LNCaP clone FGC (cell line): ENCODE measurements around the gene PRKD3.

Experiments used
- DNase-seq: peaks from one replicate; pipeline ENCODE4 v3.0.0-alpha.2; 2011; ENCODE audit warnings: low read depth
- H3K4me3 ChIP-seq: 2 replicates; pipeline ENCODE4 v1.5.1; 2011; ENCODE audit warnings: mild to moderate bottlenecking, low read depth, low read length, control low read depth
- CTCF ChIP-seq: IDR thresholded peaks from 2 replicates; pipeline ENCODE4 v1.5.1; 2012; ENCODE audit warnings: mild to moderate bottlenecking; ENCODE audit not compliant: control insufficient read depth, insufficient read depth; ENCODE audit errors: extremely low read depth

PRKD3 gene

GRCh38 chr2:37317746-37318145 lies 6.9 kb downstream of the PRKD3 start:
- no peak for TF ChIP-seq CTCF
- H3K4me3 ChIP-seq = no peak overlapping the region

GRCh38 chr2:37316181-37316580 lies 8.5 kb downstream of the PRKD3 start:
- TF ChIP-seq CTCF = no peak
- no peak for DNase-seq

More at GRCh38 chr2:37317746-37318145, 6.9 kb downstream of the PRKD3 start:
- no peak for DNase-seq

GRCh38 chr2:37315364-37315763 lies 9.3 kb downstream of the PRKD3 start:
- TF ChIP-seq CTCF = no peak
- no peak for DNase-seq
- H3K4me3 ChIP-seq = no peak overlapping the region

More at GRCh38 chr2:37316181-37316580, 8.5 kb downstream of the PRKD3 start:
- H3K4me3 ChIP-seq = no peak overlapping the region

GRCh38 chr2:37307500-37307899 lies 17.1 kb downstream of the PRKD3 start:
- no peak for TF ChIP-seq CTCF
- no peak for DNase-seq
- no peak overlapping the region for H3K4me3 ChIP-seq

- H3K4me3 ChIP-seq = no peak overlapping the region
- TF ChIP-seq CTCF = no peak
- no peak for DNase-seq
These were observed 18.6 kb downstream of the PRKD3 start for GRCh38 chr2:37306024-37306423.

GRCh38 chr2:37302701-37303252 lies 21.9 kb downstream of the PRKD3 start:
- DNase-seq = no peak
- no peak overlapping the region for H3K4me3 ChIP-seq
- TF ChIP-seq CTCF = no peak

- no peak overlapping the region for H3K4me3 ChIP-seq
- no peak for TF ChIP-seq CTCF
- DNase-seq = no peak
These were observed 23.2 kb downstream of the PRKD3 start for GRCh38 chr2:37301408-37301807.
